GM12878 (cell line): ENCODE measurements around the gene POLD1. TPM values are rescaled to one million over a fixed set of nuclear protein-coding genes. Genes with fewer than 3 reads are reported as not detected.

Experiments used
- ATF3 ChIP-seq: IDR thresholded peaks from 2 replicates; pipeline ENCODE4 v1.6.1; 2011; ENCODE audit warnings: low read depth, mild to moderate bottlenecking, low read length, moderate library complexity, borderline replicate concordance; ENCODE audit errors: extremely low read depth
- CHD4 ChIP-seq: fragments of 200-600 bp; sonication (generic); IDR thresholded peaks from 2 replicates; pipeline ENCODE4 v1.6.1; 2016; ENCODE audit warnings: mild to moderate bottlenecking
- ELK1 ChIP-seq: IDR thresholded peaks from 2 replicates; pipeline ENCODE4 v1.6.1; 2012; ENCODE audit warnings: low read depth, low read length, improper control_type of control experiment
- HCFC1 ChIP-seq: fragments of 150-350 bp; IDR thresholded peaks from 2 replicates; pipeline ENCODE4 v1.6.1; 2014; ENCODE audit warnings: low read length
- HDAC2 ChIP-seq: fragments of 200-600 bp; sonication (generic); IDR thresholded peaks from 2 replicates; pipeline ENCODE4 v1.6.1; 2017
- HSF1 ChIP-seq: fragments of 150-350 bp; IDR thresholded peaks from 2 replicates; pipeline ENCODE4 v1.6.1; 2014; ENCODE audit warnings: mild to moderate bottlenecking, low read depth, low read length
- IRF3 ChIP-seq: fragments of 450-650 bp; IDR thresholded peaks from 2 replicates; pipeline ENCODE4 v1.6.1; 2014; ENCODE audit warnings: mild to moderate bottlenecking
- IRF4 ChIP-seq: IDR thresholded peaks from 2 replicates; pipeline ENCODE4 v1.6.1; 2011; ENCODE audit warnings: low read depth, low read length
- KAT2A ChIP-seq: conservative IDR thresholded peaks from 2 replicates; pipeline ENCODE4 v1.6.1; 2011; ENCODE audit warnings: low read depth, low read length; ENCODE audit not compliant: control insufficient read depth
- KLF5 ChIP-seq: fragments of 450-650 bp; IDR thresholded peaks from 2 replicates; pipeline ENCODE4 v1.6.1; 2014; ENCODE audit warnings: mild to moderate bottlenecking; ENCODE audit not compliant: partially characterized antibody
- LARP7 ChIP-seq: fragments of 450-650 bp; IDR thresholded peaks from 2 replicates; pipeline ENCODE4 v1.6.1; 2017; ENCODE audit warnings: mild to moderate bottlenecking
- MAX ChIP-seq: IDR thresholded peaks from 2 replicates; pipeline ENCODE4 v1.6.1; 2012; ENCODE audit warnings: low read depth, low read length, improper control_type of control experiment
- MTA3 ChIP-seq: IDR thresholded peaks from 2 replicates; pipeline ENCODE4 v1.6.1; 2012; ENCODE audit warnings: low read length, inconsistent platforms, borderline replicate concordance
- NFIC ChIP-seq: IDR thresholded peaks from 2 replicates; pipeline ENCODE4 v1.6.1; 2012; ENCODE audit warnings: low read depth, mild to moderate bottlenecking, inconsistent platforms, low read length, moderate library complexity
- NFXL1 ChIP-seq: fragments of 450-650 bp; IDR thresholded peaks from 2 replicates; pipeline ENCODE4 v1.6.1; 2017; ENCODE audit warnings: antibody characterized with exemption, mild to moderate bottlenecking, borderline replicate concordance
- NKRF ChIP-seq: fragments of 450-650 bp; conservative IDR thresholded peaks from 2 replicates; pipeline ENCODE4 v1.6.1; 2017; ENCODE audit warnings: mild to moderate bottlenecking, moderate library complexity
- POLR2A ChIP-seq: IDR thresholded peaks from 2 replicates; pipeline ENCODE4 v1.6.1; 2011; ENCODE audit warnings: low read depth, mild to moderate bottlenecking, low read length
- RAD51 ChIP-seq: fragments of 450-650 bp; IDR thresholded peaks from 2 replicates; pipeline ENCODE4 v1.6.1; 2016; ENCODE audit warnings: moderate library complexity, mild to moderate bottlenecking, inconsistent platforms
- RFX5 ChIP-seq: IDR thresholded peaks from 2 replicates; pipeline ENCODE4 v1.6.1; 2011; ENCODE audit warnings: low read depth, low read length, improper control_type of control experiment
- WRNIP1 ChIP-seq: IDR thresholded peaks from 2 replicates; pipeline ENCODE4 v1.6.1; 2011; ENCODE audit warnings: low read depth, low read length, improper control_type of control experiment, borderline replicate concordance
- ZNF687 ChIP-seq: fragments of 450-650 bp; IDR thresholded peaks from 2 replicates; pipeline ENCODE4 v1.6.1; 2017; ENCODE audit warnings: mild to moderate bottlenecking, moderate library complexity
- polyA plus RNA-seq, 11 experiments: library from polyadenylated mRNA; depleted of rRNA in 4 of 11; unstranded in 6 of 11; stranded (reverse) in 5 of 11; fragments of >200 nt; fragmentation: Nextera tagmentation in 4 of 11; fragmentation: Illumina TruSeq in 1 of 11; extraction: Ambion mirVana in 4 of 11; extraction: Trizol in 1 of 11; gene quantifications; 1 replicate in 1 of 11; 2 replicates in 10 of 11; pipeline versions ENCODE4 v1.2.1 to v1.2.3, GENCODE V29; 2011 to 2016; ENCODE audit warnings: inconsistent platforms in 2 of 11, missing spikeins in 2 of 11, low read depth in 1 of 11
- total RNA-seq, 4 experiments: library from RNA; depleted of rRNA in 3 of 4; stranded (reverse); fragments of >200 nt in 3 of 4; fragmentation: Illumina TruSeq in 1 of 4; extraction: Trizol in 1 of 4; gene quantifications; 2 replicates each; pipeline versions ENCODE4 v1.2.1 to v1.2.3, GENCODE V29; 2013 to 2021

The POLD1 gene
- total and polyA plus RNA-seq, 10 of the 15 experiments (the other 5 are each of a cell fraction or from before 2014, with no cell fraction given), result 0.76 to 165 (median 63.4) TPM

GRCh38 chr19:50341091-50341564 lies 43.0 kb upstream of the POLD1 start (continued):
- TF ChIP-seq MAX (no peak), RAD51 (peak; percentile 48; the same call in 1 of the 2 replicates), HCFC1 (no peak), IRF3 (no peak), CHD4 (no peak), IRF4 (peak; percentile 70; the same call in 1 of the 2 replicates), KAT2A (no peak), WRNIP1 (peak; percentile 52; the same call in 1 of the 2 replicates), ATF3 (no peak), MTA3 (peak; percentile 76; the same call in 1 of the 2 replicates), ZNF687 (peak; percentile 85), NFIC (peak; percentile 74), POLR2A (peak; percentile 51), RFX5 (no peak), HSF1 (no peak), NKRF (no peak), KLF5 (no peak), ELK1 (no peak), LARP7 (no peak), NFXL1 (no peak), HDAC2 (no peak)
